Activated CD4-positive, alpha-beta T cell treated with anti-CD3 and anti-CD28 coated beads, Interleukin-2, amount 50 U/mL, for 1 hour (primary cell): ENCODE measurements around the gene SLC13A3.
"Not testable (repeated sequence)": the region's sequence is repeated elsewhere in the genome, so short reads cannot be mapped to it uniquely, and the experiment has no call there.

ENCODE experiments used
- DNase-seq: peaks from one replicate; pipeline ENCODE4 v3.0.0-alpha.2; 2020

The SLC13A3 gene

DNA sequence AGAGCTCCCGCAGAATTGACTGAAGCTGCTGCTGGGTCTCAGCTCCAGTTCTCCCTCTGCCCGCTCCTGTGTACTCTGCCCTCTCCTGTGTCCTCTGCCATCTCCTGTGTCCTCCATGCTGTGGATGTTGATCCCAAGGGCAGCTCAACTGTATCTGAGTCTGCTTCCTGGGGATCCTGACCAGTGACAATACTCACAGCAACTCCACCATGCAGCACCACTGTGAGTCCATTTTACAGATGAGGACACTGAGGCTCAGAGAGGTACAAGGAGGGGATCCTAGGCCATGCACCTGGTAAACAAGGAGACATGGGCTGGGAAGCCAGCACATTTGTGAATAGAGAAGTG lies 29.4 kb upstream of the SLC13A3 start:
- DNase-seq, result no peak

DNA sequence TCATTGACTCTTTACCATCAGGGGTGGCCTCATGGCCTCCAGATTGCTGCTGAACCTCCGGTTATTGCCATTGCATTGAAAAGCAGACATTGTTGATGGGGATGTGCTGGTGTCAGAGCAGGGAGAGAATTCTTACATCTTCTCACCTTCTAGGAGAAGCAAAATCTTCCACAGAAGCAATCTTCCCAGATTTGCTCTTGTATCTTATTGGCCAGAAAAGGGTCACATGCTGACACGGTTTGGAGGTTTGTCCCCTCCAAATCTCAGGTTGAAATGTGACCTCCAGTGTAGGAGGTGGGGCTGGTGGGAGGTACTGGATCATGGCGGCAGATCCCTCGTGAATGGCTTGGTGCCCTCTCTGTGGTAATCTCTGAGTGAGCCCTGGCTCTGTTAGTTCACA lies 27.3 kb upstream of the SLC13A3 start:
- DNase-seq, result no peak

DNA sequence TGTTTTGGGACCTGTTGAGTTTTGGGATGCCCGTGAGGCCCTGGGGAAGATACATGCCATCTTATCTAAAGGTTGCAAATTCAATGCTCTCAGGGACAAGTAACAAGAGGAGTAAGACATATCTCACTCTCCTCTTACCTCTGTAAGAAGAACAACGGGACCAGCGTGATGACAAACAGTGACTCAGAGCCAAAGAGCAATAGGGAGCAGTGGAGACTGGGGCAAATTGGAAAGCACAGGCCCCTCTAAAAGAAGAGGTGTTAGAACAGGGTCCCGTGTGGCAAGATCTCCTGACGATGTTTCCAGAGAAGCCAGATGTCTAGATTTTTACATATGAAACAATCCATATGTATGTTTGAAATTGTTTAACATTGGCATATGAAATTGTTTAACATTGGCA lies 26.3 kb upstream of the SLC13A3 start:
- DNase-seq, result no peak

DNA sequence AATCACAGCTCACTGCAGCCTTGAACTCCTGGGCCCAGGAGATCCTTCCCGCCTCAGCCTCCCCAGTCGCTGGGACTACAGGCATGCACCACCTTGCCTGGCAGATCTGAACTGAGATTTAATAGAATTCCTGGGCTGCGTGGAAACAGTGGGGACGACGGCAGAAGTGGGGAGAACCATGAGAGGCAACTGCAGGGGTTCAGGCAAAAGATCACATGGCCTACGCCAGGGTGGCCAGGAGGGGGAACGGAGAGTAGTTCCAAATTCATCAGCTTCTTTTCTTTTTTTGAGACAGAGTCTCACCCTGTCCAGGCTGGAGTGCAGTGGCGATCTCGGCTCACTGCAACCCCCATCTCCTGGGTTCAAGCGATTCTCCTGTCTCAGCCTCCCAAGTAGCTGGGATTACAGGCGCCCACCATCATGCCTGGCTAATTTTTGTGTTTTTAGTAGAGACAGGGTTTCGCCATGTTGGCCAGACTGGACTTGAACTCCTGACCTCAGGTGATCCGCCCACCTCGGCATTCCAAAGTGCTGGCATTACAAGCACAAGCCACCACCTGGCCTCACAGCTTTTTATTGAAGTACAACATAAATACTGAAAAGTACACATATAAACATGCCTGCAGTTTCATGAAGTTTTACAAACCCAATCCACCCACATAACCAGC lies 25.5 kb upstream of the SLC13A3 start:
- DNase-seq, result not testable (repeated sequence)

DNA sequence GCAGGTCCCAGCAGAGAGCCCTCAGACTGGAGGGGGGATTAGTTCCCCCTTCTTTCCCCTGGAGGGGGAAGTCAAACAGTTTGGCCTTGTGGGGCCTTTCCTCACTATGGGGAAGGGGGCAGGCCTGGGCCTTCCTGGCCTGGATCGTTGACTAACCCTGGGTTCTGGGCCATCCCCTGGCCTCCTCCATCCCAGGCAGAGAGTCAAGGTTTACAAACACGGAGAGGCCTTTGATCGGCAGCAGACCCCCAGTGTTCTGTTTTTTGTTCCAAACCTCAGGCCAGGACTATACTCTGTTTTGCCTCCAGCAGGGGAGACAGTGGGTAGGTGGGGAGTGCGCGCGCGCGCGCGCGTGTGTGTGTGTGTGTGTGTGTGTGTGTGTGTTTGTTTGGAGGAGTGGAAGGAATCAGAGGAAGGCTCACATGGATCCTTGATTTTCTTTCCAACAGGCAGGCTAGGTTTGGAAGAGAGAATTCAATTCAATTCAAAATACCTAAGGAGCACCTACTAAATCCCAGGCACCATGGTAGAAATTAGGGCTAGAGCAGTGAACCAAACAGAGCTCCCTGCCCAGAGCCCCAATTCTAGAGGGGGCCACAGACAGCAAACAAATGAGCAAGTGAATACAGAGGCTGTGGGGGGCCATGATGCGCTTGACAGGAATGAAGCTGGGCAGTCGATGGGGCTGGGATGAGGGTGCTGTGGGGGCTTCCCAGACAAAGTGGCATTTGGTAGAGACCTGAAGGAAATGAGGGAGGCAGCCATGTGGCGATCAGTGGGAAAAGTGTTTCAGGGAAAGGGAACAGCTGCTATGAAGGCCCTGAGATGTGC lies 23.2 kb upstream of the SLC13A3 start:
- no peak for DNase-seq

DNA sequence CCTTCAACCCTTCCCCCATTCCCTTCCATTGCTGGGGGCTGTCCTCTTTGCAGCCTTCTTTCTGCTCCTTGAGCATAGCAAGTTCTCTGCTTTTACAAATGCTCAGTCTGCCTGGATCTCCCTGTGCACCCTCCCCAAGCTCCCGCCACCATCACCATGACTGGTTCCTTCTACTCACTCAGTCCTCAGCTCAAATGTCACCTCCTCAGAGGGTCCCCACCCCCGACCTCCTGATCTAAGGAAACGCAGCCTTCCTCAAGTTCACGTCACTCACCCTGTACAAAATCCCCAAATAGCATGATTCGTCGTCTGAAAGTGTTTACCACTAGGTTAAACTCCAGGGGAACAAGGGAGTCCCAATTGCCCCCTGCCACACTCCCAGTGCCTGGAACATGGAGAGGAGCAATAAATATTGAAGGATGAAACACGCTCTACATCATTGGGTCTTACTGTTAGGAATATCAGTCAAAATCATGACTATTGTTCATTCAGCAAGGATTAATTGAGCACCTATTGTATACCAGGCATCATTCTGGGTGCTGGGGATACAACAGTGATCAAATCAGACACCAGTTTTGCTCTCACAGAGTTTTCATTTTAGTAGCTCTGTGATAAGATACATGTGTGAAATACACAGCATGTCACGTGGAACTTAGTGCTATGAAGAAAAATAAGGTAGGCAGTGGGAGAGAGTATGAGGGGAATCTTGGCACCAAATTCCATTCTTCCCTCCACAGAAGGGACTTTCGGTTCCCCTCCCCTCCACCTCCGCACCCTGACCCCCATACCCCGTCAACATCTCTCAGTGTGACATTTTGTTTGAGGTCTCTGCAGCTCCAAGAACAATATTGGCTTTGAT lies 22.4 kb upstream of the SLC13A3 start:
- DNase-seq, result no peak

DNA sequence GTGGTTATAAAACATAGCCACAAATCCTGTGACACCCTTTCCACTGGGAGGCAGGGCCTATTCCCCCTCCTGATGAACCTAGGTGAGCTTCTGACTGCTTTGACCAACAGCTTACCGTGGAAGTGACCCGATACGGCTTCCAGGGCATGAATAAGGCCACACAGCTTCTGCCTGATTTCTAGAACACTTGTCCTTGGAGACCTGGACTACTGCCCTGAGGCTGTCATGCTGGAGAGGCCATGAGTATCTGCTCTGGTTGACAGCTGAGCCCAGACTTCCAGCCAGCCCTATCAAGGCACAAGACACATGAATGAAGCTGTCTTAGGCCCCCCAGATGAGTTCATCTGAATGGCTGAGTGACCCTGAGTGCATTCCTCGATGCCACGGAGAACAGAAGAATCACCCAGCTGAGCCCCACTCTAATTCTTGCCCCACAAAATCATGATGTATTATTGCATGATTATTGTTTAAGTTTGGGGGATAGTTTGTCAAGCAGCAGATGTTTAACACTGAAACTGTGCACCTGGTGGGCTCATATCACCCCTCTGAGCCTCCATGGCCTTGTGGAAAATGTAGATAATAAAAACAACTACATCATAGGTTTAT lies 21.4 kb upstream of the SLC13A3 start:
- no peak for DNase-seq

DNA sequence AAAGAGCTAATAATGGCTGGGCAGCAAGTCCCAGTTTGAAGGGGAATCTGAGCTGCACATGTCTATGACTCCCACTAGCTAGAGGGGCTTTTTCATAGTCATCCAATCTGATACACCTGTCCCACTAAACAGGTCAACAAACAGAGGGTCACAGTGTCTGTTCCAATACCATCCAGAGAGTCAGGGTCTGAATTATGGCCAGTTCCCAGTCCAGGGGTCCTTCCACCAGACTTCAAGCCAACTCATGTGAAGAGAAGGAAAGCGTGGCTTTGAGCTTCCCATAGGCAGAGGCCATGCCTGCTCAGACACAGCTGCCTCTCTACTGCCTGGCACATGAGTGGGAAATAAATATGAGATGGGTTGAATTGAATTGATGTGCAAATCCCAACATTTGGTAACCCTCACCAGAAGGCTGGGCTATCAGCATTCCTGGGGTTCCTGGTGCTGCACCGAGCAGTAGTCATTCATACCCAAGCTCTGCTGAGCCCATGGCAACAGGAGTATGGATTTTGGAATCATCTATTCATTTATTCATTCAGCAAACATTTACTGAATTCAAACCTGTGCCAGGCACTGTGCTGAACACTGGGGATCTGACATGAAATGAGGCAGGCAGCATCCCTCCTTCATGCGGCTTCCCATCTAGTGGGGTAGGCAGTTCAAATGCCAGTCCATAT lies 20.7 kb upstream of the SLC13A3 start:
- DNase-seq, result no peak

DNA sequence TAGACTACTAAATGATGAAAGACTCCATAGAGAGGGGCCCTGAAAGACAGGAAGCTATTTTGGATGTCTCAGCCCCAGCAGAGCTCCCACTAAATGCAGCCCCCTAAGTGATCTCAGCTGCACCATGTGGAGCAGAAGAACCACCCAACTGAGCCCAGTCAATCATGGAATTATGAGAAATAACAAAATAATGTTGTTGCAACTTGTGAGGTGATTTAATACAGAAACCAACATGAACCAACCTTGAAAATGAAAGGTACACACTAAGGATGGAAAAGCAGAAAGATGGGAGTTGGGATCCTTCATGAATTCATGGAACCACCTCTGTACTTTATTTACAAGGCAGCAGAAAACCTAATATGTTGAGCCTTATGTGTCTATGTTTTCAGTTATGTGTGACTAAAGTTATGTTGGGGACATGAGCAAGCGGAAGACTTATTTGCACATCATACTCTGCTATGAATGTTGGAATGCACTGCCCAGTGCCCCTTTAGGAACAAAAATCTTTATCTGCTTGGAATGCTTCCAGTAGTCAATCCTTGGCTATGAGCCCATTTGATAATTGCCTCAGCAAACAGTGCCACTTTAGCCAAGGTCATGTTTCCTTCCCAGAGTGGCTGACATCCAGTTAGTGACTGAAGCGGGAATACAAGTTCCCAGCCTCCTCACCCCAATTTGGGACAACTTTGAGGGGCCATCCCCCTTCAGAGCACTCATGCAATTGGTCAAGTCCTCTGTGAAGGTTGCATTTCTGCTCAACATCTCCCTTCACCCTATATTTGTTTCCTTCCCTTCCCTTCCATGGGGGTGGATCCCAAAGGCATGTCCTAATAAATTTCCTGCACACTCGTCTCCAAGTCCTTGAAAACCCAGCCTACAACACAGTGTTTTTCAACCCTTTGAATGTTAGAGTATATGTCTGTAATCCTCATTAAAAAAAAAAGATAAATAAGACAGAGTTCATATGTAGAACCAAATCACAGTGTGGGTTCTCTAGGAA lies 19.6 kb upstream of the SLC13A3 start:
- no peak for DNase-seq

DNA sequence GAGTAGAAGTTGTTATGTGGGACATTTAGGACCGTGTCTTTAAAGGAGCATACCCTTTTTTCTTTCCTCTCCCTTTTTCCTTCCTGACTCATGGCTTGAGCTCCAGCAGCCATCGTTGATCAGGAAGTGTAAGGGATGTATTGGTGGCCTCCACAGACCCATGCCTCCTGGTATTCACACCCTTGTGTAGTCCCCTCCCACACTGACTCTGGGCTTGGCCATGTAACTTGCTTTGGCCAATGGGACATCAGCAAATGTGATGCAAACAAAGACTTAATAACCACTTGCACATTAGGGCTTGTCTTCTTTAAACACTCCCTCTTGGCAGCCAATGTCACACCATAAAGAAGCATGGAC lies 18.9 kb upstream of the SLC13A3 start:
- DNase-seq, result no peak

DNA sequence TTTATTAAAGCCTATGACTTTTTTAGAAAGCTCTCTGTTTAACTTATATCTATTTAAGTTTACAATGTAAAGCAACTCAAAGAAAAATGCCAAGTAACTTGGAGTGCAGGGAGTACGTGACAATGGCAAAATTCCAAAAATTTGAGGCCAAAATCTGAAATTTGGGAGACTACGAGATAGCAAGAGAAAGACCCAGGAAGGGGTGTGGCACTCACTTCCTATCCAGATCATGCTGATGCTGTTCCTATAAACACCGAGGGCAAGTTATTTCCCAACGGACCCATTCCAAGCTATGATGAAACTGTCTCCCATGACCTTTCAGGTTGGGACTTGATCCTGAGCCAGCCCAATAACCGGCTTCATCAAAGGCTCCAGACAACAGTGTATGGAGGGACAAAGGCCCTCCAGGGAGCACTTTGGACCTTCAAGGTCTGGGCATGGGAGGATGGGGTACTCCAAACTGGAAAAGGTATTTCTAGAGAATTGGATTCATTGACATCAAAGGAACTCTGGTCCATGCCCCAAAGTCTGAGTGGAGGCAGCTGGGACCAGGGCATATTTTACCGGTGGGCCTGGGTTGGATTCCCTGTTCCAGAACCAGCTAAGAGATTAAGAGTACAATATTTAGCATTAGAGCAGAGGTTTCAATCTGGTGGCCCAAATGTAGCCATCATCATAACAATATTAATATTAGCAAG lies 15.7 kb upstream of the SLC13A3 start:
- DNase-seq, result no peak

DNA sequence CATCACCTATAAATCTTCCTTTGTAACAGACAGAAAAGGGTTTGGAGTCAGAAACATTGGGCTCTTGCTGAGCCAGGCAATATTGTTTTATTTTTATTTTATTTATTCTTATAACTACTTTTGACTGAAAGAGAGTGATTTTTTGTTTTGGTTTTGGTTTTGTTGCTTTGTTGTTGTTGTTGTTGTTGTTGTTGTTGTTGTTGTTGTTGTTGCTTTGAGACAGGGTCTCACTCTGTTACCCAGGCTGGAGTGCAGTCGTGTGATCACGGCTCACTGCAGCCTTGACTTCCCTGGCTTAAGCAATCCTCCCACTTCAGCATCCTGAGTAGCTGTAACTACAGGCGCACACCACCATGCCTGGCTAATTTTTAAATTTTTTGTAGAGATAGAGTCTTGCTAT lies 15.0 kb upstream of the SLC13A3 start:
- no peak for DNase-seq

DNA sequence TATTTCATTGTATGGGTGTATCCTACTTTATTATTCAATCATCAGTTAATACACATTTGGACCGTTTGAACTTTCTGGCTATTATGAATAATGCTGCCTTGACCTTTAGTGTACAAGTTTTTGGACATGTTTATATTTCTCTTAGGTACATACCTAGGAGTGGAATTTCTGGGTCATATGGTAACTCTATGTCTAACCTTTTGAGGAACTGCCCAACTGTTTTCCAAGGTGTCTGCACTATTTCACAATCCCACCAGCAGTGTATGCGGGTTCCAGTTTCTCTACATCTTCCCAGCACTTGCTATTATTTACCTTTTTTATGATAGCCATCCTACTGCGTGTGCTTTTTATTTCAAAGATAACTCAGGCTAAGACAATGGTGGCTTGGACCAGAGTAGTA lies 14.3 kb upstream of the SLC13A3 start:
- no peak for DNase-seq

DNA sequence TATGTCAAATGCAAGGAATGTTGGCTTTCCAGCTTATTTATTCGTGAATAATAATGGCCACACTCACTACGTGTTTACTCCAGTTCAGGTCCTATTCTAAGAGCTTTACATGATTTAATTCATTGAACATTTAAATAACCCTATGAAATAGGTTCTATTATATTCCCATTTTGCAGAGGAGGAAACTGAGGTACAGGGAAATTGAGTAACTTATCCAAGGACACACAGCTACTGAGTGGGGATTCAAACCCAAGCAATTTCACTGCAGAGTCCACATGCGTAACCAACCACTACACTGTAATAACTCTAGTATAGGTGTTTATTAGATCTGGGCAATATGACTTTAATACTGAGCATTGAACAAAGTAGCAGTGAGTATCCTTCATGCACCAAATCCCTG lies 12.3 kb upstream of the SLC13A3 start:
- DNase-seq, result no peak

DNA sequence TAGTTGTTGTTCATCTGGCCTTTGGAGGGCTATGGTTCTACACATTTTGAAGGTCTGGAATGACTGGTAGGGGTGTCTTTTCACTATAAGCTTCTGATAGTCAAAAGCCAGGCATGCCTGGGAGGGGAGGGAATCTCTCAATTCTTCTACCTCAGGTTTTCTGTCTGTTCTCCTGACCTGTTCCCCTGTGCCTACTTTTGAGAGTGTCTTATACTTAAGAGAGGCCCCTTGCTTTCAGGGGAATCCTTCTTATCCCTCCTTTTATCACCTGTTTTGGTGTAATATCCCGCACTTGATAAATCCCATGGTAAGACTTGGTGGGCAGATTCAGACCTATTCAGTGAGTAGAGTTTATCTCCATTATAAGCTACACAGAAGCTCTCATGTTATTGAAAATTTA lies 10.4 kb upstream of the SLC13A3 start:
- no peak for DNase-seq

DNA sequence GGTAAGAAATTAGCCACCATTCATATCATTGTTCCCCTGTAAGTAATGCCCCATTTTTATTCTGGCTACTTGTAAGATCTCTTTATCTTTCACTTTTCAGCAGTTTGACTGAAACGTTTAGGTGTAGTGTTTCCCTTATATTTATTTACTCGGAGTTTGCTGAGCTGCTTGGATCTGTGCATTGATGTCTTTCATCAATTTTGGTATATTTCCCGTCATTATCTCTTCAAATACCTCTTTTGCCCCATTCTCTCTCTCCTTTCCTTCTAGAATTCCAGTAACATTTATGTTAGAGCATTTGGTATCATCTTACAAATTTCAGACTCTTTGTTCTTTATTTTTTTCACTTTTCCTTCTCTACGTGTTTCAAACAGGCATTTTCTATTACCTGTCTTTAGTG lies 9.2 kb upstream of the SLC13A3 start:
- DNase-seq, result no peak

DNA sequence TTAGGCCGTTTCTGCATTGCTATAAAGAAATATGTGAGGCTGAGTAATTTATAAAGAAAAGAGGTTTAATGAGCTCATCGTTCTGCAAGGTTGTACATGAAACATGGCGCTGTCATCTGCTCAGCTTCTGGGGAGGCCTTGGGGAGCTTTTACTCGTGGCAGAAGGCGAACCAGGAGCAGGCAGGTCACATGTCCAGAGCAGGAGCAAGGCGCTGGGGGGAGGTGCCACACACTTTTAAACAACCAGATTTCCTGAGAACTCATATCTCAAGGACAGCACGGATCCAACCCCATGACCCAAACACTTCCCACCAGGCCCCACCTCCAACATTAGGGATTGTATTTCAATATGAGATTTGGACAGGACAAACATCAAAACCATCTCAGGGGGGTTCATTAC lies 6.4 kb upstream of the SLC13A3 start:
- no peak for DNase-seq

DNA sequence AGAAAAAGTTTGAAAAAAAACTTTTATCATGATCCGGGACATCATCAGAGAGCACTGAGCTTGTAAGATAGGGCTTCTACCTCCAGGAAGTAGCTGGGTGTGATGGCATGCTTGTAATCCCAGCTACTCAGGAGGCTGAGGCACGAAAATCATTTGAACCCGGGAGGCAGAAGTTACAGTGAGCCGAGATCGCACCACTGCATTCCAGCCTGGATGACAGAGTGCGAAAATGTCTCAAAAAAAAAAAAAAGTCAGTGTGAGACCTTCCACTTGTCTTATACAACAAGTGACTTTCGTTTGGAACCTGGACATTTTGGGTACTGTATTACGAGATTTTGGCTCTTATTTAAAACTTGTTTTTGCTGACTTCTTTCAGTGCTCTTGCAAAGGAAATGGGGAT lies 5.9 kb upstream of the SLC13A3 start:
- no peak for DNase-seq

DNA sequence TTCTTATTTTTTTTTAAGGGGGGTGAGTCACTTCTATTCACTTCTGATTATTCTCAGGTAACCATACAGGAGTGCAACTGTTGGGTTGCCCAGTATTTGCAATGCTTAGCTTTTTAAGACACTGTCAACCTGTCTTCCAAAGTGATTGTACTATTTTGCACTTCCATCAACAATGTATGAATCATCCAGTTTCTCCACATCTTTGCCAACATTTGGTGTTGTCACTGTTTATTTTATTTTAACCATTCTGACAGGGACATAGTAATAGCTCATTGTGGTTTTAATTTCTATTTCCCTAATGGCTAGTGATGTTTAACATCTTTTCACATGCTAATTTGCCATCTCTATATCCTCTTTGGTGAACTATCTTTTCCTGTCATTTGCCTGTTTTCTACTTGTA lies 1.4 kb upstream of the SLC13A3 start:
- DNase-seq, result no peak

DNA sequence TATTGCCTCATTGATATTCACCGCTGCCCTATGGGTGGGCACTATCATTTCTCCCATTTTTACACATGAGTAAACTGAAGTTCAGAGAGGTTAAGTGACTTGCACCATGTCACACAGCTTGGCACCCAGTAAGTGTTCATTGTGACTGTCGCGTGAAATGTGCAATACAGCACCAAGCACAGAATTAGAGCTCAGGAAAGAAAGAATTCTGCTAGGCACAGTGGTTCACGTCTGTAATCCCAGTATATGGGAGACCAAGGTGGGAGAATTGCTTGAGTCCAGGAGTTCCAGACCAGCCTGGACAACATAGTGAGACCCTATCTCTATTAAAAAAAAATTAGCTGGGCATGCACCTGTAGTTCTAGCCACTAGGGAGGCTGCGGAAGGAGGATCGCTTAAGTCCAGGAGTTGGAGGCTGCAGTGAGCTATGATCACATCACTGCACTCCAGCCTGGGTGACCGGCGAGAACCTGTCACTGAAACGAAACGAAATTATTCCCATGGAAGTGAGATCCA lies 626 bp downstream of the SLC13A3 start:
- no peak for DNase-seq
